HG03108 (cell line): ENCODE results near the gene CCDC141.
"Not testable (repeated sequence)": the region's sequence is repeated elsewhere in the genome, so short reads cannot be mapped to it uniquely, and the experiment has no call there.

Experiments used
- ATAC-seq: cut with Tn5 transposase; IDR thresholded peaks from one replicate; pipeline ENCODE4 v1.9.1; 2021; ENCODE audit warnings: moderate library complexity; ENCODE audit not compliant: unreplicated experiment

The CCDC141 gene, protein sequence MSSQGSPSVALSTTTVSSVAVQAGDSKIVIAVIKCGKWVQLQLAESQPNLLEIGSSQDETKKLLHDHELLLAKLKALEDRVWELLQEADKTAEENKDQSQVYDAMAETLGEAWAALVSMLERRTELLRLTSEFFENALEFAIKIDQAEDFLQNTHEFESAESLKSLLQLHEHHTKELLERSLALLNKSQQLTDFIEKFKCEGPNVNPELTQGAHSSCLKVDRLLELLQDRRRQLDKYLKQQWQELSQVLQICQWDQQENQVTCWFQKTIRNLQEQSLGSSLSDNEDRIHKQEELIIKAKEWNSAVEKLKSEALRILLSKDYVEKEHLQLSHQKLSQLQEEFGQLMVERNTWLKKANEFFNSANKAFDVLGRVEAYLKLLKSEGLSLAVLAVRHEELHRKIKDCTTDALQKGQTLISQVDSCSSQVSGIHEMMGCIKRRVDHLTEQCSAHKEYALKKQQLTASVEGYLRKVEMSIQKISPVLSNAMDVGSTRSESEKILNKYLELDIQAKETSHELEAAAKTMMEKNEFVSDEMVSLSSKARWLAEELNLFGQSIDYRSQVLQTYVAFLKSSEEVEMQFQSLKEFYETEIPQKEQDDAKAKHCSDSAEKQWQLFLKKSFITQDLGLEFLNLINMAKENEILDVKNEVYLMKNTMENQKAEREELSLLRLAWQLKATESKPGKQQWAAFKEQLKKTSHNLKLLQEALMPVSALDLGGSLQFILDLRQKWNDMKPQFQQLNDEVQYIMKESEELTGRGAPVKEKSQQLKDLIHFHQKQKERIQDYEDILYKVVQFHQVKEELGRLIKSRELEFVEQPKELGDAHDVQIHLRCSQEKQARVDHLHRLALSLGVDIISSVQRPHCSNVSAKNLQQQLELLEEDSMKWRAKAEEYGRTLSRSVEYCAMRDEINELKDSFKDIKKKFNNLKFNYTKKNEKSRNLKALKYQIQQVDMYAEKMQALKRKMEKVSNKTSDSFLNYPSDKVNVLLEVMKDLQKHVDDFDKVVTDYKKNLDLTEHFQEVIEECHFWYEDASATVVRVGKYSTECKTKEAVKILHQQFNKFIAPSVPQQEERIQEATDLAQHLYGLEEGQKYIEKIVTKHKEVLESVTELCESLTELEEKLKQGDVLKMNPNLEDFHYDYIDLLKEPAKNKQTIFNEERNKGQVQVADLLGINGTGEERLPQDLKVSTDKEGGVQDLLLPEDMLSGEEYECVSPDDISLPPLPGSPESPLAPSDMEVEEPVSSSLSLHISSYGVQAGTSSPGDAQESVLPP (N-terminal part only)

DNA sequence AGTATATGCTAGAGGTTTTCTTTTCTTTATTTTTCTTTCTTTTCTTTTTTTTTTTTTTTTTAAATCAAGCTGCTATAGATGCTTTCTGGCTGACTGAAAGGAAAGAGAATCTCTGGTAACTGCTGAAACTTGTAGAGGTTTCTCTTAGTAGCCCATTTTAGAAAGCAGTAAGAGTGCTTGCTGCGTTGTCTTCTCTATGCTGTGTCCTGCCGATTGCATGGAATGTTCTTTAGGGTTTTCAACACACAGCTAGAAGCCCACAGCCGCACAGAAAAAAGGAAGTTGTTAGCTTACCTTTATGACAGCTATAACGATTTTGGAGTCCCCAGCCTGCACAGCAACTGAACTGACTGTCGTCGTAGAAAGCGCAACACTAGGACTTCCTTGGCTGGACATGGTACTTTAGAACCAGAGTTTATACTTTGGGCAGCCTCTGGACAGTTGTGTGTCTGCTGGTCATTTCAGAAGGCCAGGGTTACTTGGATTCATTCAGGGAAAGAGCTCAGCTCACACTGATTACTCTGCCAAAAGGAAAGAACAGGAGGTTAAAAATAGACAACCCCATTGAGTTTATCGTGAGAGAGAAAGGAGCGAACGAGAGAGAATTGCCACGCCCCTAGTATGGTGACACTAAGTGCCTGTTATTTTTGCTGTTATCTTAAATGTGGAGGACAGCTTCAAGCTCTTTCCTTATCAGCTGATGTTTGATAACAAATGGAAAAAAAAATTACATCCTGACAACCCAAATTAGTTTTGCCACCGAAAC is at the start of gene CCDC141:
CCDC141 (minus strand) TSS at position 592 of the 766 bp plus-strand sequence; CDS start at position 396, 196 bp downstream.
- ATAC-seq, result peak; percentile 49

- no peak for ATAC-seq
Measured at GRCh38 chr2:179098080-179098689, 48.2 kb upstream of the CCDC141 start.

- no peak for ATAC-seq
Measured at GRCh38 chr2:179097131-179097530, 47.2 kb upstream of the CCDC141 start.

DNA sequence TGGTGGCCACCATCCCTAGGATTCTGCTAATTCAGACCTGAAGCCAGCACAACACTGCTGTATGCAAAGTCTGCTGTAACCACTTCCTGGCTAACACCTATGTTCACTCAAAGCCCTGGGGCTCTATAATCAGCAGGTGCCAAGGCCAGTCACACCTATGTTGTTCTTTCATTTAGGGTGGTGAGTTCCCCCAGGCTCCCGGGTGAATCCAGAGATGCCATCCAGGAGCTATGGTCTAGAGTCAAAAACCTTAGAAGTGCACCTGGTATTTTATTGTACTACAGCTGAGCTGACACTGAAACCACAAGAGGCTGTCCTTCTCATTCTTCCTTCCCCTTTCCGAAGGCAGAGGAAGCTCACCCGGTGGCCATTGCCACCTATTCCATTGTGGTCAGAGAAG is 46.2 kb upstream of the CCDC141 start:
- ATAC-seq, result peak; percentile 96

GRCh38 chr2:179092912-179093311 is 43.0 kb upstream of the CCDC141 start:
- not testable (repeated sequence) for ATAC-seq

GRCh38 chr2:179082697-179083096 is 32.8 kb upstream of the CCDC141 start:
- no peak for ATAC-seq

GRCh38 chr2:179081954-179082353 is 32.0 kb upstream of the CCDC141 start:
- ATAC-seq, result no peak

- no peak for ATAC-seq
Measured at GRCh38 chr2:179072527-179072926, 22.6 kb upstream of the CCDC141 start.

DNA sequence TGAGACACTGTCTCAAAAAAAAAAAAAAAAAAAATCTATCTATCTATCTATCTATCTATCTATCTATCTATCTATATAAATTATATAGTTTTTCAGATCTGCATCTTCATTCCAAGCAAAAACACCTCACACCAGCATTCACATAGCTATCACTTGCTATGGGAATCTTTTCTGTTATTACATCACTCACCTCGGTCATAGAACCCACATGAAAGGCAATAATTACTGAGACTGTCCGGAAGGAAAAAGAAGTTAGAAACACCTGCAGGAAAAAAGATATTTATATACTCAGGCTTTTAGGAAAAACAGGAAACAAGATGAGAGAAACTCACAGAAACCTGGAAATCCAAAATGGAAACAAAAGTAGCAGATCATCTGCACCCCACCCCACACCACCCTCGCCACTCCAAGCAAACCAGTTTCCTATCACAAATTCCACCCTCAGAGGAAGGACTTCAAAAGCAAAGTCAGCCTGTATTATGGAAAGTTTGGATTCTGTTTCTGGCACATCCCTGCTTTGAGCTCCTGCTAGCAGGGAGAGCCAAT is 21.9 kb upstream of the CCDC141 start:
- no peak for ATAC-seq

DNA sequence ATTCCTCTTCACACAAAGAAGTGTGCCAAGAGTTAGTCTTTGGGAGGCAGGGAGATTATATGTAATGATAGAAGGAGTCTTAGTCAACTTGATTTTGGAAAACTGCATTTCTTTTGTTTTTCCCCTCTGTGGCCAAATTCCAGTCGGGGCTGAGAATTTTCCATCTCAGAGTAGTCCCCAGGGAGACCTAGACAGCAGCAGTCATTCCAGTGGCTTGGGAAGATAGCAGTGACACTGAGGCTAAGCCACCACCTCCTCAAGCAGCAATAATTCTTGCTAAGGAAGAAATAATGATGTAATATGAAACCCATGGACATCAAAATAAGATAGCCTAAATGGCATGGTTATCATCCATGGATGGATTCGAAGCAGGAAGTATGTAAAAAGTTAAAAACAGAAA is 21.0 kb upstream of the CCDC141 start:
- ATAC-seq, result no peak

DNA sequence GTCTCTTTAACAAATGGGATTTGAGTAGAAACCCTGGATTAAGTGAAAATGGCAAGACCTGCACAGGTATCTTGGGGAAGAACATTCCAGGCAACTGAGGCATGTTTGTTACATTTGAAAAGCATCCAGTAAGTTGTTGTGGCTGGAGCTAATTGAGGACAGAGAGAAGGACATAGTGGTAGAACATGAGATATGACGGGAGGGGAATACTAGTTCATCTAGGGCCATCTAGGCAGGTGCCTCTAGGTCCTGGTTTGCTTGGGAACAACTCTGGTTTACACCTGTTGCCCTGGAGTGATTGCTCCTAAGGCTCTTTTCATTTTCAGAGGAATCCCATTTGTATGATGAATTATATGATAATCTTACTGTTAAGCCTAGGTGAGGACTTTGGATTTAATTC is 19.7 kb upstream of the CCDC141 start:
- no peak for ATAC-seq

DNA sequence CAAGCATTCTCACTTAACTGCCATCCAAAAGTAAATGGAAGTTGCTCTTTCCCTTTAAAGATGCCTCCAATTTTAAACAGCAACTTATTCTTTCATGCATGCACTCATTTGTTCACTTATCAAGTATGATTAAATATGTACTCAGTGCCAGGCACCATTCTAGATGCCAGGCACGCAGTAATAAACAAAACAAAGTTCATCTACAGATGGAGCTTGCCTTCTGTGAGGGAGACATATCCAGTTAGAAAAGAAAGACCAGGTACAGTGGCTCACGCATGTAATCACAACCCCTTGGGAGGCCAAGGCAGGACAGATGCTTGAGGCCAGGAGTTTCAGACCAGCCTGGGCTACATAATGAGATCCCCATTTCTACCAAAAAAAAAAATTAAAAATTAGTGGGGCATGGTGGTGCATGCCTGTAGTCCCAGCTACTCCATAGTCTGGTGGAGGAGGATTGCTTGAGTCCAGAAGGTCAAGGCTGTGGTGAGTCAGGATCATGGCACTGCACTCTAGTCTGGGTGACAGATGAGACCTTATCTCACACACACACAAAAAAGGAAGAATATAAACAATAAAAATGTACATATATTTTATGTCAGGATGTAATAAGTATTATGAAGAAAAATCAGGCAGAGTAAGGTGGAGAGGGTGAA is 19.2 kb upstream of the CCDC141 start:
- ATAC-seq, result no peak

DNA sequence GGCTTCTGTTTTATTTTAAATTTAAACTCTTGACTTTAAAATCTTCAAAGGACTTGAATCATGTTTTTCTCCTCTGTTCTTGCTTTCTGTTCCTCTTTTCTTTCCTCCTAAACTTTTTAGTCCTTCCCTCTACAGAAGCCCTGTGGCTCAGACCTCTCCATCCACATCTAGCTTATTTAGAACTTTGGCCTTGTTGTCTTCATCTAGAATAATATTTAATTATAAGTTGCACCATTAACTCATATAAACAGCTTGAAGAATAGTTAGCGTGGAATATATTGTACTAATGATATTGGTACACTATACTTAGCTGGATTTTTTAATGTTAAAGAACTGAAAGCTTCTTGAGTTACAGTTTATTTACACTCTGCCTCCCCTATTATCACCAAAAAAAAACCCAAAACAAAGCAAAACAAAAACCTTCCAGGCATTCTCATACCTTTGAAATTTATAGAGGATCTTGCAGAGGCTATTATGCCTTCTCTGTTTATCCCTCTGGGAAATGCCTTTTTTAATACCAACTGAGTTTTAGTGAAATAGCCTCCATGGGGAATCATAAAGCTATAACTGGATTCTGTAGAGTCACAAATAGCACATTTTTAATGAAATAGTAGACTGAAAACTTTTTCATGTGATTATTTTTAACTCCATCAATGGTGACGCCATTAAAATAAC is 9.2 kb upstream of the CCDC141 start:
- ATAC-seq, result no peak

DNA sequence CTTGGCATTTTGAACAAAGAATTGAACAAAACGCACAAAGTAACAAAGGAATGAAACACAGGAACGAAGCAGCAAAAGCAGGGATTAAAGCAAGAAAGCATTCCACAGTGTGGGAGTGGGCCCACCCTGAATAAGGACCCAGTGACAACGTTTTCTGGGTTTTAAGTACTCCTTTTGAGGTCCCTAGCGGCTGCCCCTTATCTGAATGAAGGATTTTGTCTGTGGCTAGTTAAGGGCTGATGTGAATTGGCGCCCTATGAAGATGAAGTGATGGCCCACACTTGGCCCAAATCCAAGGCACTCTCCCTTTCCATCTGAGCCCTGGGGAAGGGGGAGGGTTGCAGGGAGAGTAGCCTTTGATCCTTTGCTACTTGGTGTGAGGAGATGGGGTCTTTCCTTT is 7.8 kb upstream of the CCDC141 start:
- no peak for ATAC-seq

- not testable (repeated sequence) for ATAC-seq
Measured at GRCh38 chr2:179053568-179053967, 3.6 kb upstream of the CCDC141 start.

GRCh38 chr2:179051250-179051649 is 1.3 kb upstream of the CCDC141 start:
- no peak for ATAC-seq

- no peak for ATAC-seq
Measured at GRCh38 chr2:179050755-179051154, 818 bp upstream of the CCDC141 start.

- peak; percentile 41 for ATAC-seq
Measured at GRCh38 chr2:179049203-179049545, 763 bp downstream of the CCDC141 start.

- ATAC-seq, result no peak
Measured at GRCh38 chr2:179048099-179048498, 1.8 kb downstream of the CCDC141 start.
